Type B pancreatic cell (in vitro differentiated cells): ENCODE results near the gene RFX4. TPM values are rescaled to one million over a fixed set of nuclear protein-coding genes. Genes with fewer than 3 reads are reported as not detected.

Experiments used
- DNase-seq: peaks from one replicate; pipeline ENCODE4 v3.0.0; 2021; ENCODE audit warnings: mixed read lengths; ENCODE audit not compliant: unreplicated experiment; ENCODE audit errors: extremely low spot score
- H3K27ac Mint-ChIP-seq: 2 replicates; pipeline ENCODE4 v1.8.0; 2021; ENCODE audit warnings: mild to moderate bottlenecking, mixed read lengths
- H3K27me3 Mint-ChIP-seq: 2 replicates; pipeline ENCODE4 v1.8.0; 2021; ENCODE audit warnings: mixed read lengths
- H3K36me3 Mint-ChIP-seq: 2 replicates; pipeline ENCODE4 v1.8.0; 2021; ENCODE audit warnings: mixed read lengths
- H3K4me1 Mint-ChIP-seq: one replicate; pipeline ENCODE4 v1.8.0; 2021; ENCODE audit warnings: mixed read lengths; ENCODE audit not compliant: unreplicated experiment
- H3K4me3 Mint-ChIP-seq: 2 replicates; pipeline ENCODE4 v1.8.0; 2021; ENCODE audit warnings: mild to moderate bottlenecking, mixed read lengths
- H3K9me3 Mint-ChIP-seq: 2 replicates; pipeline ENCODE4 v1.8.0; 2021; ENCODE audit warnings: mixed read lengths
- total RNA-seq: library from RNA; stranded (reverse); gene quantifications from 2 replicates; pipeline ENCODE4 v1.2.1, GENCODE V29; 2021; ENCODE audit warnings: low replicate concordance
- TF ChIP-seq, protein P1 (sequence below): fragments of 200-600 bp; sonication (generic); conservative IDR thresholded peaks from 2 replicates; pipeline ENCODE4 v1.5.0; 2021; ENCODE audit warnings: antibody characterized with exemption, mild to moderate bottlenecking

RFX4 gene
- total RNA-seq, 1 donor from 2014 or later: 25.4 TPM

DNA sequence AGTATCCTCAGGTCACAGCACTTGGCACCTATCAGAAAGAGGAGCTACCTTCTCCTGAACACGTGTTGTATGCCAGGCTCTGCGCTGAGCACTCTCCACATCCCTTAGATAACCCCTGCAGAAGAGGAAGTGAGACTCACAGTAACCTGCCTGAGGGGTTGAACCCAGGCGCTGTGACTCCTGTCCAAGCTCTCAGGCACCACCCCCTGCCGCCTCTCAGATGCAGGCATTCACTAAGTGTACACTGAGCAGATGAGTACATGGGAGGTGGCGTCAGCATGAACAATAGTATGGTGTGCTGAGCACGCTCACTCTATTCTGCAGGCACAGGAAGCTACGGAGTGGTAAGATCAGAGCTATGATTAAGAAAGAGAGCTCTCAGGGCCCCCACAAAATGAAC lies 170.7 kb downstream of the RFX4 start:
- no peak for DNase-seq
- TF ChIP-seq, protein P1, sequence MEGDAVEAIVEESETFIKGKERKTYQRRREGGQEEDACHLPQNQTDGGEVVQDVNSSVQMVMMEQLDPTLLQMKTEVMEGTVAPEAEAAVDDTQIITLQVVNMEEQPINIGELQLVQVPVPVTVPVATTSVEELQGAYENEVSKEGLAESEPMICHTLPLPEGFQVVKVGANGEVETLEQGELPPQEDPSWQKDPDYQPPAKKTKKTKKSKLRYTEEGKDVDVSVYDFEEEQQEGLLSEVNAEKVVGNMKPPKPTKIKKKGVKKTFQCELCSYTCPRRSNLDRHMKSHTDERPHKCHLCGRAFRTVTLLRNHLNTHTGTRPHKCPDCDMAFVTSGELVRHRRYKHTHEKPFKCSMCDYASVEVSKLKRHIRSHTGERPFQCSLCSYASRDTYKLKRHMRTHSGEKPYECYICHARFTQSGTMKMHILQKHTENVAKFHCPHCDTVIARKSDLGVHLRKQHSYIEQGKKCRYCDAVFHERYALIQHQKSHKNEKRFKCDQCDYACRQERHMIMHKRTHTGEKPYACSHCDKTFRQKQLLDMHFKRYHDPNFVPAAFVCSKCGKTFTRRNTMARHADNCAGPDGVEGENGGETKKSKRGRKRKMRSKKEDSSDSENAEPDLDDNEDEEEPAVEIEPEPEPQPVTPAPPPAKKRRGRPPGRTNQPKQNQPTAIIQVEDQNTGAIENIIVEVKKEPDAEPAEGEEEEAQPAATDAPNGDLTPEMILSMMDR: no peak
- H3K4me1 Mint-ChIP-seq: peaks cover 20% of the 10 kb centered on the region
- no peaks in the 10 kb centered on the region for H3K36me3 Mint-ChIP-seq
- no peak overlapping the region for H3K4me3 Mint-ChIP-seq
- no peak overlapping the region for H3K27ac Mint-ChIP-seq
- H3K9me3 Mint-ChIP-seq: peaks cover 4% of the 10 kb centered on the region
- H3K27me3 Mint-ChIP-seq: no peaks in the 10 kb centered on the region

DNA sequence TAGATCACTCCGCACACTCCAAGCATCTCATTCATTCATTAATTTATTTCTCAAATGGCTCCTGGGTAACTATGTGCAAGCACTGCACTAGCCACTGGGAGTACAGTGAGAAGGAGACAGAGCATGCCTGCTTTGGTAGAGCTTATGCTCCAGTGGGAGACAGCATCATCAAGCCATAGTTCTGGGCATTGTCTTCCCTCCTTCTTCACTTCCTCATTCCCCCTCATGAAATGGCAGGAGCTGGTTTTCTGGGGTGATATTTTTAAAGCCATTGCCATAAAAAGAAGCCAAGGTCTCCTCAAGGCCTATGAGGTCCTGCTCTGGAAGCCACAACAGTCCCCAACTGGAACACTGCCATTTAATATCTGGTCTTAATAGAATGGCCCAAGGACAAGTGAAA lies 171.5 kb downstream of the RFX4 start:
- H3K4me1 Mint-ChIP-seq: peaks cover 20% of the 10 kb centered on the region
- no peaks in the 10 kb centered on the region for H3K27me3 Mint-ChIP-seq
- H3K4me3 Mint-ChIP-seq: no peak overlapping the region
- DNase-seq: no peak
- TF ChIP-seq, protein P1: no peak
- H3K27ac Mint-ChIP-seq: no peak overlapping the region
- H3K36me3 Mint-ChIP-seq: no peaks in the 10 kb centered on the region
- peaks cover 4% of the 10 kb centered on the region for H3K9me3 Mint-ChIP-seq

DNA sequence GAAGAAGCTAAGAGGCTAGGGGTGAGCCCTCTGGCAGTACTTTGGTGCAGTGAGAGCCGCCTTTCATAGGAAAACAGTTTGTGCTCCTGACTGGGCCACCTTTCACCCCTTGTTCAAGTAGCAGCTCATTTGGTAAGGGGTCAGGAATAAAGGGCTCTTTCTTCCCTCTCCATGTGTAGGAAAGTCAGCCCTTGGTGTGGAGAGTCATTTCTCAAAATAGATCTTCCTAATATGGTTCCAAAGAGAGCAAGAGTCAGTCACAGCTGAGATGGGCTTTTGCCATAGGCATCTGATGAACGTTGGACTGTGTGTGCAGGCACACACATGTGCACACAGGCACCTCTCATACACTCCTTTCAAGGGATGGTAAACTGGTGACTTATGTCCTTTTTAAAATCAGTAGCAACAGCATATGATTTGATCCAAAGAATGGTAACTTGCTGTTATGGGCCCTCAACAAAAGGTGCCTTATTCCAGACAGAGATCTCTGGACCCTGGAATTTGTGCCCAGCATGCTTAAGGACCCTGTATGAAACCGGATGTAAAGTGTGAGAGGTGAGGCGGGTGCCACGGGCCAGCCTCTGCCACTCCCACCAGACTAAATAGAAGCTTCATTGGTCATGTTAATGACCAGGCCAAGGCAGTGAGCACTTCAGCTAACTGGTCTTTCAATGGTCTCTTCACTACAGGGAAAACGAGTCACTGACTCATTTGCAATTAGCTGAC lies 175.0 kb downstream of the RFX4 start:
- TF ChIP-seq, protein P1: no peak
- no peak overlapping the region for H3K27ac Mint-ChIP-seq
- no peak for DNase-seq
- no peaks in the 10 kb centered on the region for H3K9me3 Mint-ChIP-seq
- peaks cover 33% of the 10 kb centered on the region for H3K4me1 Mint-ChIP-seq
- no peaks in the 10 kb centered on the region for H3K36me3 Mint-ChIP-seq
- H3K4me3 Mint-ChIP-seq: no peak overlapping the region
- no peaks in the 10 kb centered on the region for H3K27me3 Mint-ChIP-seq

DNA sequence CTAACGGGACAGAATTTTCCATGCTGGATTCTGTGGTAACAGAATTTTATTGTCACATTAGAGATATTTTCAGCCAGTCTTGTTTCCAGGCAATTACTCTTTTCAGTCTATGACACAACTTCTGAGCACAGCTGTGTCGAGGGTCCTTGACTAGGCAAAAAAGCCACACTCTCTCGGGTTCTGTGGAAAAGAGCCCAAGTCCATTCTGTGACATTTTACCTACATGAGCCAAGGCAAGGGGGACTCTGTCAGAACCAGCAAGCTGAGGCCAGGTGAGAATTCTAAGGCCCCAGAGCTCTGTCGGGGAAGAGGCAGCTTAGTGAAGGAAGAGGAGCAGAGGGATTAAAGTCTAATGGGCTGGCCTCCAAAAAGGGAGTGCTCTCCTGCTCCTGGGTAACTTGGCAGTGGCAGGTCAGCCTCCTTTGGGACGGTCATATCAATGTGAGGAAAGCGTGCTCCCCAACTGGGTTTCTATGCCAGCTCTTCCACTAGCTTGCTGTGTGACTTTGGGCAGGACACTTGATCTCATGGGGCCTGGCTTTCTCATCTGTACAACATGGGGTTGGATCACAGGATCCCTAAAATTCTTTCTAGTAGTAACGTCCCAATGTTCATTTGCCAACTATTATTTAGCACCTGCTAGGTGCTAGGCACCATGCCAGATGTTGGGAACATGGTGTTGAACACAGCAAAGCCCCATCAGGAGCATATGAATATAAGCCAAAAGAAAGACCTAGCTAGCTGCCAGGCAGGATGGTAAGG lies 175.7 kb downstream of the RFX4 start:
- TF ChIP-seq, protein P1: no peak
- Mint-ChIP-seq H3K27ac (no peak overlapping the region), H3K27me3 (no peaks in the 10 kb centered on the region), H3K4me1 (peaks cover 30% of the 10 kb centered on the region), H3K36me3 (no peaks in the 10 kb centered on the region), H3K4me3 (no peak overlapping the region), H3K9me3 (no peaks in the 10 kb centered on the region)
- DNase-seq: no peak

DNA sequence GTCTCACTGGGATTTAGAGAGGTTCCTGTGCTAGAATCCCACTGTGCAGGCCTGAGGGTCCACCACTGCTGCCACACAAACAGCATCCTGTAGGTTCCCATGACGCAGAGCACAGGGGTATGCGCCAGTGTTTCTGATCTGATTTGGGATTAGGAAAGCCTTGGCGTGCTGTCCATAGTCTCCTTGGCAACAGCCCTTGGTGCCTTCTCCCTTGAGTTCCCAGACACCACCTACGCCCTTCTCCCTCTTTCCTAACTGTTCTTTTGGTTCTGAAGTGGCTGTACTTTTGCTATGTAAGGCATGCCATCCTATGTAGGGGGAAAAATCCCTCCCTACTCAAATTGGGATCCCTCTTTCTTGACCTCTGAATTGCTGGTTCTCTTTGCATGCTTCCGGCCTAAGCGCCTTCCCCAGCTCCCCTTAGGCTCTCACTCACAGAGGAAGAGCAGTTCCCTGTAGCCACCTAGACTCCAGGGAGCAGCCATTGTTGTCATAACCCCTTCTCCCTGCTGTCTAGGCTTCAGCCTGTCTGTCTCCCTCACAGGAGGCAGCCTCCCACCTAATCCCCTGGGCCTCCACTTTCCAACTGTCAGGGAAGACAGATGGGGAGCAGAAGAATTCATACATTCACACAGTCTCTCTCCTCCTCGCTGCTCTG lies 176.9 kb downstream of the RFX4 start:
- TF ChIP-seq, protein P1: no peak
- no peak for DNase-seq
- no peaks in the 10 kb centered on the region for H3K9me3 Mint-ChIP-seq
- no peak overlapping the region for H3K4me3 Mint-ChIP-seq
- peak overlapping the region; percentile 43 for H3K27ac Mint-ChIP-seq
- H3K4me1 Mint-ChIP-seq: peaks cover 27% of the 10 kb centered on the region
- H3K27me3 Mint-ChIP-seq: no peaks in the 10 kb centered on the region
- H3K36me3 Mint-ChIP-seq: no peaks in the 10 kb centered on the region
